ENCODE data around the gene UVRAG.
"Not testable (repeated sequence)": the region's sequence is repeated elsewhere in the genome, so short reads cannot be mapped to it uniquely, and the experiment has no call there.

The UVRAG gene

GRCh38 chr11:75831915-75832502 is 17.0 kb downstream of the UVRAG start:
- no peaks in the 10 kb centered on the region for H3K4me1 ChIP-seq (ENCODE audit: control insufficient read depth, insufficient read depth, low read length)
- H3K9ac ChIP-seq (ENCODE audit: low read depth, low read length): no peak overlapping the region

DNA sequence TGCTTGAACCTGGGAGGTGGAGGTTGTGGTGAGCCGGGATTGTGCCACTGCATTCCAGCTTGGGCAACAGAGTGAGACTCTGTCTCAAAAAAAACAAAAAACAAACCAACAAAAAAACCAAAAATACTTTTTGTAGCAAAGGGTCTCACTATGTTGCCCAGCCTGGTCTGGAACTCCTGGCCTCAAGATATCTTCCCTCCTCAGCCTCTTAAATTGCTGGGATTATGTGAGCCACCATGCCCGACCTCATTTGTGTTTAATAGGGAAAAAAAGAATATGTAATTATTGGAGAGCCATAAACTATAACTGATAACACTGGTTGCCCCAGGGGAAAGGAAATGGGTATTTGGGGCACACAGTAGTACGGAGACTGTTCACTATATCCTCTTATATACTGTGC is 19.7 kb downstream of the UVRAG start:
- no peak overlapping the region for H3K4me3 ChIP-seq (ENCODE audit: low read depth, low read length)
- no peaks in the 10 kb centered on the region for H3K27me3 ChIP-seq (ENCODE audit: control insufficient read depth, insufficient read depth, low read length)
- H3K9me3 ChIP-seq (ENCODE audit: control insufficient read depth, insufficient read depth, low read length): no peaks in the 10 kb centered on the region
- peaks cover 3% of the 10 kb centered on the region for H3K36me3 ChIP-seq (ENCODE audit: control insufficient read depth, insufficient read depth, low read length)
- no peak overlapping the region for H3K9ac ChIP-seq (ENCODE audit: low read depth, low read length)
- no peaks in the 10 kb centered on the region for H3K4me1 ChIP-seq (ENCODE audit: control insufficient read depth, insufficient read depth, low read length)

More at GRCh38 chr11:75831915-75832502, 17.0 kb downstream of the UVRAG start:
- peaks cover 3% of the 10 kb centered on the region for H3K36me3 ChIP-seq (ENCODE audit: control insufficient read depth, insufficient read depth, low read length)
- H3K4me3 ChIP-seq (ENCODE audit: low read depth, low read length): no peak overlapping the region
- H3K9me3 ChIP-seq (ENCODE audit: control insufficient read depth, insufficient read depth, low read length): no peaks in the 10 kb centered on the region
- H3K27me3 ChIP-seq (ENCODE audit: control insufficient read depth, insufficient read depth, low read length): no peaks in the 10 kb centered on the region

DNA sequence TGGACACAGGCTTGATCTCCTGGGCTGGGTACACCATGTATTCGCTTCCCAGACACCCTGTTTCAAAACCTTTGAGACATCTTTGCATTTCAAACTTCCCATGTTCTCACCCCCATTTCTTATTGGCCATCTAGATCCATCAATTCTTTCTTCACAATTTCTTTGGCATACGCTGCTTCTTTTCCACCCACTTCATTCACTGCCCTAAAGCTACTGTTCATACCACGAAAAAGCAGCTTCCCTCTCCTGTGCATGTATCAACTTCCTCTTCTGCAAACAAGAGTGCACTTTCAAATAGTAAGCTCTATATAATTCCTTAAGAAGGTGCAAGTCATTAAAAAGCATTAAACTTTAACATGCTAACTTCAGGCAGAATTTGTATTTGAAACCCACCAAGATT is 21.4 kb downstream of the UVRAG start:
- H3K4me1 ChIP-seq (ENCODE audit: control insufficient read depth, insufficient read depth, low read length): no peaks in the 10 kb centered on the region
- H3K36me3 ChIP-seq (ENCODE audit: control insufficient read depth, insufficient read depth, low read length): peaks cover 3% of the 10 kb centered on the region
- no peak overlapping the region for H3K9ac ChIP-seq (ENCODE audit: low read depth, low read length)

GRCh38 chr11:75839851-75840250 is 24.8 kb downstream of the UVRAG start:
- Histone ChIP-seq H3K4me3 (ENCODE audit: low read depth, low read length) (no peak overlapping the region), H3K4me1 (ENCODE audit: control insufficient read depth, insufficient read depth, low read length) (no peaks in the 10 kb centered on the region), H3K9ac (ENCODE audit: low read depth, low read length) (no peak overlapping the region), H3K36me3 (ENCODE audit: control insufficient read depth, insufficient read depth, low read length) (no peaks in the 10 kb centered on the region), H3K9me3 (ENCODE audit: control insufficient read depth, insufficient read depth, low read length) (no peaks in the 10 kb centered on the region), H3K27me3 (ENCODE audit: control insufficient read depth, insufficient read depth, low read length) (no peaks in the 10 kb centered on the region)

More for the DNA sequence above, 21.4 kb downstream of the UVRAG start:
- no peaks in the 10 kb centered on the region for H3K27me3 ChIP-seq (ENCODE audit: control insufficient read depth, insufficient read depth, low read length)
- no peak overlapping the region for H3K4me3 ChIP-seq (ENCODE audit: low read depth, low read length)
- no peaks in the 10 kb centered on the region for H3K9me3 ChIP-seq (ENCODE audit: control insufficient read depth, insufficient read depth, low read length)

DNA sequence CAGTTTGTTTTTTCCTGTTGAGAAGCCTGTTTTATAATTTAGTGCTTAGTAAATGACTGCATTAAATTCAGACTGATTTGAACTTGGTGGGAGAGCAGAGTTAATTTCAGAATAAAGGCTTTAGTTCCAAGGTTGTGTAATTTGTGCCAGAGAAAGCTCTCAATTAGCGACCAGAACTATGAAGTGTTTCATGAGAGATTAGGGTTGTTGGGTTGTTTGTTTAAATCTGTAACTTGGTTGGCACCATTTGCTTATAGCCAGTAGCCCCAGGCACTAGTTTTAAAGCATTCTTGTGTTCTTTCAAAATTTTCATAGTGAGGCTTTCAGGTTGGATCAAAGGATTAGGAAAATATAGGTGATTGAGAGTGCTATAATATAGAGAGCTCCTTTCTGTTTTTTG is 25.5 kb downstream of the UVRAG start:
- Histone ChIP-seq H3K9ac (ENCODE audit: low read depth, low read length) (no peak overlapping the region), H3K4me3 (ENCODE audit: low read depth, low read length) (no peak overlapping the region), H3K4me1 (ENCODE audit: control insufficient read depth, insufficient read depth, low read length) (no peaks in the 10 kb centered on the region), H3K9me3 (ENCODE audit: control insufficient read depth, insufficient read depth, low read length) (no peaks in the 10 kb centered on the region), H3K36me3 (ENCODE audit: control insufficient read depth, insufficient read depth, low read length) (no peaks in the 10 kb centered on the region), H3K27me3 (ENCODE audit: control insufficient read depth, insufficient read depth, low read length) (no peaks in the 10 kb centered on the region)

GRCh38 chr11:75841739-75842138 is 26.7 kb downstream of the UVRAG start:
- no peaks in the 10 kb centered on the region for H3K27me3 ChIP-seq (ENCODE audit: control insufficient read depth, insufficient read depth, low read length)
- no peaks in the 10 kb centered on the region for H3K9me3 ChIP-seq (ENCODE audit: control insufficient read depth, insufficient read depth, low read length)
- H3K9ac ChIP-seq (ENCODE audit: low read depth, low read length): no peak overlapping the region
- no peaks in the 10 kb centered on the region for H3K4me1 ChIP-seq (ENCODE audit: control insufficient read depth, insufficient read depth, low read length)
- no peak overlapping the region for H3K4me3 ChIP-seq (ENCODE audit: low read depth, low read length)
- H3K36me3 ChIP-seq (ENCODE audit: control insufficient read depth, insufficient read depth, low read length): no peaks in the 10 kb centered on the region

DNA sequence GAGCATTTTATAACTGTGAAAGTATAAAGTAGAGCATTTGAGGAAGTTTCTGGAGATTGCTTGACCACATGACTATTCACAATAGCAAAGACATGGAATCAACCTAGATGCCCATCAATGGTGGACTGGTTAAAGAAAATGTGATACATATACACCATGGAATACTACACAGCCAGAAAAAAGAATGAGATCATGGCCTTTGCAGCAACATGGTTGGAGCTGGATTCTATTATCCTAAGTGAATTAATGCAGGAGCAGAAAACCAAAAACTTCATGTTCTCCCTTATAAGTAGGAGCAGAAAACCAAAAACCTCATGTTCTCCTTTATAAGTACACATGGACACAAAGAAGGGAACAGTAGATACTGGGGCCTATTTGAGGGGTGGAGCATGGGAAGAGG is 30.3 kb downstream of the UVRAG start:
- no peaks in the 10 kb centered on the region for H3K36me3 ChIP-seq (ENCODE audit: control insufficient read depth, insufficient read depth, low read length)
- H3K27me3 ChIP-seq (ENCODE audit: control insufficient read depth, insufficient read depth, low read length): no peaks in the 10 kb centered on the region
- H3K4me3 ChIP-seq (ENCODE audit: low read depth, low read length): no peak overlapping the region

GRCh38 chr11:75849894-75850293 is 34.9 kb downstream of the UVRAG start:
- Histone ChIP-seq H3K4me1 (ENCODE audit: control insufficient read depth, insufficient read depth, low read length) (no peaks in the 10 kb centered on the region), H3K4me3 (ENCODE audit: low read depth, low read length) (no peak overlapping the region), H3K36me3 (ENCODE audit: control insufficient read depth, insufficient read depth, low read length) (no peaks in the 10 kb centered on the region), H3K9me3 (ENCODE audit: control insufficient read depth, insufficient read depth, low read length) (no peaks in the 10 kb centered on the region), H3K9ac (ENCODE audit: low read depth, low read length) (no peak overlapping the region), H3K27me3 (ENCODE audit: control insufficient read depth, insufficient read depth, low read length) (no peaks in the 10 kb centered on the region)

More for the DNA sequence above, 30.3 kb downstream of the UVRAG start:
- Histone ChIP-seq H3K9ac (ENCODE audit: low read depth, low read length) (no peak overlapping the region), H3K4me1 (ENCODE audit: control insufficient read depth, insufficient read depth, low read length) (no peaks in the 10 kb centered on the region), H3K9me3 (ENCODE audit: control insufficient read depth, insufficient read depth, low read length) (no peaks in the 10 kb centered on the region)

DNA sequence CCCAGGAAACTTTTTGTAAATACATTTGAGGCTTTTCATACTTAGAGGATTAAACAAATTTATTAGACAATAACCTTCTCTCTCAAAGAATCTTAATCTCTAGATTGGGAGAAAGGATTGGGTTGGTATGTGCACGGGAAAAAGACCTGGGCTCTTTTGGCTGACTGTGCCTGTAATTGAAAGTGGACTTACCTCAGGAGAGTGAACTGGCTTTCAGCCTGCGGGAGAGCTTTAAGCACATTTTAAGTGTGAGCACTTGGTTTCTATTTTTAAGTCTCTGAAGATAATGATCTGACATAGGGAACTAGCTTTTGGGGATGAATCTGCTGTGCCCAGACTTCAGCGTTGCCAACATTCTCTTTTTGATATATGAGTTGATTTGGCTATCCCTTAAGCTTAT is 35.8 kb downstream of the UVRAG start:
- H3K4me3 ChIP-seq (ENCODE audit: low read depth, low read length): no peak overlapping the region
- no peak overlapping the region for H3K9ac ChIP-seq (ENCODE audit: low read depth, low read length)
- no peaks in the 10 kb centered on the region for H3K9me3 ChIP-seq (ENCODE audit: control insufficient read depth, insufficient read depth, low read length)
- H3K27me3 ChIP-seq (ENCODE audit: control insufficient read depth, insufficient read depth, low read length): no peaks in the 10 kb centered on the region
- H3K36me3 ChIP-seq (ENCODE audit: control insufficient read depth, insufficient read depth, low read length): no peaks in the 10 kb centered on the region
- H3K4me1 ChIP-seq (ENCODE audit: control insufficient read depth, insufficient read depth, low read length): no peaks in the 10 kb centered on the region

DNA sequence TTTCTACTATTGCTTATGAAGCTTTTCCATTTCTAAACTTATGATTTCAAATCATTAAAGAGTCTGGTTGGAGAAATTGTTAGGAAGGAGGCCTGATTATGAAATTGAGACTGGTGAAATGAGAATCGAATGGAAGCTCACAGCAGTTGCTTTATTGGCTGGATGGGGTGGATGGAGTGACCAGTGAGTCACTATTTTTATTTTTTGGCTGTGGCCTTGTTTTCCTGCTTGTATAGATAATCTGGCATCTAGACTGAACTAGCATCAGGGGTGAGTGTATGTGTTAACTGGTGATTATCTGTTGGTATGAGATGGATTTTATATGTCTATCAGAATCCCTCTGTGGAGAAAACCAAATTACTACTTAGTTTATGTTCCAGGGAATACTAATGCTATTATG is 36.2 kb downstream of the UVRAG start:
- Histone ChIP-seq H3K4me1 (ENCODE audit: control insufficient read depth, insufficient read depth, low read length) (no peaks in the 10 kb centered on the region), H3K36me3 (ENCODE audit: control insufficient read depth, insufficient read depth, low read length) (no peaks in the 10 kb centered on the region), H3K9me3 (ENCODE audit: control insufficient read depth, insufficient read depth, low read length) (no peaks in the 10 kb centered on the region), H3K27me3 (ENCODE audit: control insufficient read depth, insufficient read depth, low read length) (no peaks in the 10 kb centered on the region), H3K9ac (ENCODE audit: low read depth, low read length) (no peak overlapping the region), H3K4me3 (ENCODE audit: low read depth, low read length) (no peak overlapping the region)

DNA sequence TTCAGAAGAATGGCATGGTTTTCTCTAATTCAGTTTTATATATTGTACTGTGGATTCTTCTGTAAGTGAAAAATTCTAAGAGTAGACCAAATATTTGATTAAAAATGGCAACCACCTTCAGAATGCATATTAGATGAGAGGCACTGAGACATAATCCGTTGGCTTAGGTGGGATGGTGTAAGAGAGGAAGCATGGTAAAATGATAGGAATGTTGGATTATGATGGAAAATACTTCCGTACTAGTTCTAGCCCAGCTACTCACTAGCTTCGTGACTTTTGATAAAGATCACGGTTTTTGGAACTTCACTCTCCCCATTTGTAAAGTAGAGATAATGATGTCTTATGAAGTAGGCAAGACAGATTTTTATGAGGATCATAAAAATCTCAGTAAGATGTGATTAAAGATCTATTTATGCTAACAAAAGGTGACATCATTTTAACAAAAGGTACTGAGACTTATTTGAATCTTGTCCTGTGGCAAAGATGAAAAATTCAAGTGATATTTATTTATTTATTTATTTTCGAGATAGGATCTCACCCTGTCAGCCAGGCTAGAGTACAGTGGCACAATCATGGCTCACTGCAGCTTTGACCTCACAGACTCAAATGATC is 37.5 kb downstream of the UVRAG start:
- no peaks in the 10 kb centered on the region for H3K9me3 ChIP-seq (ENCODE audit: control insufficient read depth, insufficient read depth, low read length)
- H3K36me3 ChIP-seq (ENCODE audit: control insufficient read depth, insufficient read depth, low read length): no peaks in the 10 kb centered on the region
- no peak overlapping the region for H3K4me3 ChIP-seq (ENCODE audit: low read depth, low read length)
- H3K4me1 ChIP-seq (ENCODE audit: control insufficient read depth, insufficient read depth, low read length): no peaks in the 10 kb centered on the region
- H3K9ac ChIP-seq (ENCODE audit: low read depth, low read length): no peak overlapping the region
- H3K27me3 ChIP-seq (ENCODE audit: control insufficient read depth, insufficient read depth, low read length): no peaks in the 10 kb centered on the region

- H3K4me3 ChIP-seq (ENCODE audit: low read depth, low read length); H3K9ac ChIP-seq (ENCODE audit: low read depth, low read length); H3K4me1 ChIP-seq (ENCODE audit: control insufficient read depth, insufficient read depth, low read length); H3K36me3 ChIP-seq (ENCODE audit: control insufficient read depth, insufficient read depth, low read length); H3K9me3 ChIP-seq (ENCODE audit: control insufficient read depth, insufficient read depth, low read length); H3K27me3 ChIP-seq (ENCODE audit: control insufficient read depth, insufficient read depth, low read length): not testable (repeated sequence)
Observed at GRCh38 chr11:75853563-75853962, 38.6 kb downstream of the UVRAG start.
